Measurements from ENCODE around the gene NAB1.
"Not testable (repeated sequence)": the region's sequence is repeated elsewhere in the genome, so short reads cannot be mapped to it uniquely, and the experiment has no call there.

The NAB1 gene

GRCh38 chr2:190649035-190649797 lies at the start of gene NAB1:
Gene NAB1, plus strand, starts transcription at chr2:190649083. Its CDS starts 10,094 bp downstream, at chr2:190659177.
- H3K9ac ChIP-seq (ENCODE audit: low read length), result peak within 1 kb of the TSS; percentile 91
- H3K36me3 ChIP-seq (ENCODE audit: control insufficient read depth, insufficient read depth, low read length, severe bottlenecking), result no peaks in the 10 kb centered on the region
- peaks cover 26% of the 10 kb centered on the region for H3K4me1 ChIP-seq (ENCODE audit: control insufficient read depth, insufficient read depth, low read length)
- H3K27me3 ChIP-seq (replicated peaks; ENCODE audit: control insufficient read depth, insufficient read depth, low read length), result no peaks in the 10 kb centered on the region
- peak; percentile 68 for DNase-seq (ENCODE audit: low read depth)
- H3K4me3 ChIP-seq (ENCODE audit: low read length), result peak within 1 kb of the TSS; percentile 97
- H3K9me3 ChIP-seq (ENCODE audit: control insufficient read depth, low read length), result no peaks in the 10 kb centered on the region

- Histone ChIP-seq H3K4me3 (ENCODE audit: low read length) (no peak overlapping the region), H3K27me3 (replicated peaks; ENCODE audit: control insufficient read depth, insufficient read depth, low read length) (no peaks in the 10 kb centered on the region), H3K9me3 (ENCODE audit: control insufficient read depth, low read length) (no peaks in the 10 kb centered on the region), H3K36me3 (ENCODE audit: control insufficient read depth, insufficient read depth, low read length, severe bottlenecking) (no peaks in the 10 kb centered on the region), H3K9ac (ENCODE audit: low read length) (no peak overlapping the region), H3K4me1 (ENCODE audit: control insufficient read depth, insufficient read depth, low read length) (no peaks in the 10 kb centered on the region)
- no peak for DNase-seq (ENCODE audit: low read depth)
These were observed 49.2 kb upstream of the NAB1 start for GRCh38 chr2:190599546-190600220.

GRCh38 chr2:190600293-190601103 lies 48.4 kb upstream of the NAB1 start:
- Histone ChIP-seq H3K27me3 (replicated peaks; ENCODE audit: control insufficient read depth, insufficient read depth, low read length) (no peaks in the 10 kb centered on the region), H3K36me3 (ENCODE audit: control insufficient read depth, insufficient read depth, low read length, severe bottlenecking) (no peaks in the 10 kb centered on the region), H3K9me3 (ENCODE audit: control insufficient read depth, low read length) (no peaks in the 10 kb centered on the region), H3K9ac (ENCODE audit: low read length) (no peak overlapping the region), H3K4me1 (ENCODE audit: control insufficient read depth, insufficient read depth, low read length) (no peaks in the 10 kb centered on the region), H3K4me3 (ENCODE audit: low read length) (no peak overlapping the region)
- no peak for DNase-seq (ENCODE audit: low read depth)

- no peak for DNase-seq (ENCODE audit: low read depth)
- peaks cover 12% of the 10 kb centered on the region for H3K4me1 ChIP-seq (ENCODE audit: control insufficient read depth, insufficient read depth, low read length)
- H3K9ac ChIP-seq (ENCODE audit: low read length), result no peak overlapping the region
- H3K9me3 ChIP-seq (ENCODE audit: control insufficient read depth, low read length), result no peaks in the 10 kb centered on the region
- H3K4me3 ChIP-seq (ENCODE audit: low read length), result no peak overlapping the region
- H3K36me3 ChIP-seq (ENCODE audit: control insufficient read depth, insufficient read depth, low read length, severe bottlenecking), result no peaks in the 10 kb centered on the region
- no peaks in the 10 kb centered on the region for H3K27me3 ChIP-seq (replicated peaks; ENCODE audit: control insufficient read depth, insufficient read depth, low read length)
These were observed 45.5 kb upstream of the NAB1 start for GRCh38 chr2:190603374-190603773.

- no peak for DNase-seq (ENCODE audit: low read depth)
- H3K9me3 ChIP-seq (ENCODE audit: control insufficient read depth, low read length), result no peaks in the 10 kb centered on the region
- no peaks in the 10 kb centered on the region for H3K27me3 ChIP-seq (replicated peaks; ENCODE audit: control insufficient read depth, insufficient read depth, low read length)
- H3K9ac ChIP-seq (ENCODE audit: low read length), result no peak overlapping the region
- H3K4me3 ChIP-seq (ENCODE audit: low read length), result no peak overlapping the region
- H3K36me3 ChIP-seq (ENCODE audit: control insufficient read depth, insufficient read depth, low read length, severe bottlenecking), result no peaks in the 10 kb centered on the region
- H3K4me1 ChIP-seq (ENCODE audit: control insufficient read depth, insufficient read depth, low read length), result peaks cover 12% of the 10 kb centered on the region
These were observed 41.8 kb upstream of the NAB1 start for GRCh38 chr2:190607014-190607597.

- H3K36me3 ChIP-seq (ENCODE audit: control insufficient read depth, insufficient read depth, low read length, severe bottlenecking), result no peaks in the 10 kb centered on the region
- no peak overlapping the region for H3K9ac ChIP-seq (ENCODE audit: low read length)
- peaks cover 12% of the 10 kb centered on the region for H3K4me1 ChIP-seq (ENCODE audit: control insufficient read depth, insufficient read depth, low read length)
- DNase-seq (ENCODE audit: low read depth), result no peak
- H3K4me3 ChIP-seq (ENCODE audit: low read length), result no peak overlapping the region
- H3K27me3 ChIP-seq (replicated peaks; ENCODE audit: control insufficient read depth, insufficient read depth, low read length), result no peaks in the 10 kb centered on the region
- H3K9me3 ChIP-seq (ENCODE audit: control insufficient read depth, low read length), result no peaks in the 10 kb centered on the region
These were observed 41.1 kb upstream of the NAB1 start for GRCh38 chr2:190607657-190608357.

GRCh38 chr2:190608863-190609262 lies 40.0 kb upstream of the NAB1 start:
- H3K9ac ChIP-seq (ENCODE audit: low read length); H3K27me3 ChIP-seq (replicated peaks; ENCODE audit: control insufficient read depth, insufficient read depth, low read length); H3K9me3 ChIP-seq (ENCODE audit: control insufficient read depth, low read length); H3K36me3 ChIP-seq (ENCODE audit: control insufficient read depth, insufficient read depth, low read length, severe bottlenecking); H3K4me3 ChIP-seq (ENCODE audit: low read length); DNase-seq (ENCODE audit: low read depth): not testable (repeated sequence)
- H3K4me1 ChIP-seq (ENCODE audit: control insufficient read depth, insufficient read depth, low read length), result peaks cover 12% of the 10 kb centered on the region

GRCh38 chr2:190609397-190609796 lies 39.5 kb upstream of the NAB1 start:
- H3K9me3 ChIP-seq (ENCODE audit: control insufficient read depth, low read length); H3K27me3 ChIP-seq (replicated peaks; ENCODE audit: control insufficient read depth, insufficient read depth, low read length); H3K4me3 ChIP-seq (ENCODE audit: low read length); H3K9ac ChIP-seq (ENCODE audit: low read length); H3K36me3 ChIP-seq (ENCODE audit: control insufficient read depth, insufficient read depth, low read length, severe bottlenecking); DNase-seq (ENCODE audit: low read depth): not testable (repeated sequence)
- peaks cover 12% of the 10 kb centered on the region for H3K4me1 ChIP-seq (ENCODE audit: control insufficient read depth, insufficient read depth, low read length)

GRCh38 chr2:190610528-190610927 lies 38.4 kb upstream of the NAB1 start:
- H3K27me3 ChIP-seq (replicated peaks; ENCODE audit: control insufficient read depth, insufficient read depth, low read length); H3K4me3 ChIP-seq (ENCODE audit: low read length); H3K9me3 ChIP-seq (ENCODE audit: control insufficient read depth, low read length); DNase-seq (ENCODE audit: low read depth); H3K36me3 ChIP-seq (ENCODE audit: control insufficient read depth, insufficient read depth, low read length, severe bottlenecking); H3K9ac ChIP-seq (ENCODE audit: low read length): not testable (repeated sequence)
- peaks cover 12% of the 10 kb centered on the region for H3K4me1 ChIP-seq (ENCODE audit: control insufficient read depth, insufficient read depth, low read length)

GRCh38 chr2:190615555-190616200 lies 33.2 kb upstream of the NAB1 start:
- H3K4me1 ChIP-seq (ENCODE audit: control insufficient read depth, insufficient read depth, low read length), result no peaks in the 10 kb centered on the region
- no peak overlapping the region for H3K9ac ChIP-seq (ENCODE audit: low read length)
- H3K9me3 ChIP-seq (ENCODE audit: control insufficient read depth, low read length), result no peaks in the 10 kb centered on the region
- no peak overlapping the region for H3K4me3 ChIP-seq (ENCODE audit: low read length)
- DNase-seq (ENCODE audit: low read depth), result no peak
- H3K36me3 ChIP-seq (ENCODE audit: control insufficient read depth, insufficient read depth, low read length, severe bottlenecking), result no peaks in the 10 kb centered on the region
- no peaks in the 10 kb centered on the region for H3K27me3 ChIP-seq (replicated peaks; ENCODE audit: control insufficient read depth, insufficient read depth, low read length)
